Kidney epithelial cell (primary cell): Measurements from ENCODE around the gene CBARP. TPM values are rescaled to one million over a fixed set of nuclear protein-coding genes. Genes with fewer than 3 reads are reported as not detected.

ENCODE experiments used
- DNase-seq: peaks from one replicate; pipeline ENCODE4 v3.0.0-alpha.2; 2010; ENCODE audit warnings: low read depth
- H3K27me3 ChIP-seq: 2 replicates; pipeline ENCODE4 v1.6.0; 2011; ENCODE audit warnings: low read length; ENCODE audit not compliant: control insufficient read depth, insufficient read depth
- H3K36me3 ChIP-seq: 2 replicates; pipeline ENCODE4 v1.5.1; 2011; ENCODE audit warnings: low read length; ENCODE audit not compliant: control insufficient read depth, insufficient read depth
- H3K4me3 ChIP-seq: 2 replicates; pipeline ENCODE4 v1.5.1; 2011; ENCODE audit warnings: low read depth, mild to moderate bottlenecking, control low read depth, low read length
- CTCF ChIP-seq: IDR thresholded peaks from 2 replicates; pipeline ENCODE4 v1.5.1; 2011; ENCODE audit warnings: mild to moderate bottlenecking, moderate library complexity, low read length, control low read depth, inconsistent platforms; ENCODE audit not compliant: insufficient read depth, poor library complexity, severe bottlenecking
- total RNA-seq: library from RNA; depleted of rRNA; stranded (reverse); fragments of >200 nt; gene quantifications from 2 replicates; pipeline ENCODE4 v1.2.3, GENCODE V29; 2015

The CBARP gene
- total RNA-seq, 1 donor from 2014 or later, result 5.1 TPM

- DNase-seq, result no peak
- no peak for TF ChIP-seq CTCF
- H3K36me3 ChIP-seq, result peaks cover 2% of the 10 kb centered on the region
- no peaks in the 10 kb centered on the region for H3K27me3 ChIP-seq
- H3K4me3 ChIP-seq, result no peak overlapping the region
These were observed 3.5 kb downstream of the CBARP start for GRCh38 chr19:1234051-1234954.

GRCh38 chr19:1233115-1233667 lies 4.6 kb downstream of the CBARP start:
- DNase-seq, result no peak
- no peak for TF ChIP-seq CTCF

GRCh38 chr19:1232652-1233072 lies 5.1 kb downstream of the CBARP start:
- H3K27me3 ChIP-seq, result no peaks in the 10 kb centered on the region
- peaks cover 2% of the 10 kb centered on the region for H3K36me3 ChIP-seq
- no peak for DNase-seq
- TF ChIP-seq CTCF, result no peak
- H3K4me3 ChIP-seq, result no peak overlapping the region

More at GRCh38 chr19:1233115-1233667, 4.6 kb downstream of the CBARP start:
- Histone ChIP-seq H3K27me3 (no peaks in the 10 kb centered on the region), H3K36me3 (peaks cover 2% of the 10 kb centered on the region), H3K4me3 (no peak overlapping the region)

GRCh38 chr19:1231729-1232637 lies 5.8 kb downstream of the CBARP start:
- peaks cover 2% of the 10 kb centered on the region for H3K36me3 ChIP-seq
- H3K27me3 ChIP-seq, result no peaks in the 10 kb centered on the region
- no peak for DNase-seq
- no peak for TF ChIP-seq CTCF
- H3K4me3 ChIP-seq, result no peak overlapping the region

- Histone ChIP-seq H3K4me3 (no peak overlapping the region), H3K36me3 (peaks cover 2% of the 10 kb centered on the region), H3K27me3 (no peaks in the 10 kb centered on the region)
- no peak for TF ChIP-seq CTCF
- no peak for DNase-seq
These were observed 6.9 kb downstream of the CBARP start for GRCh38 chr19:1230783-1231489.
